Renal cortex interstitium (tissue), 11 donors: ENCODE measurements around the gene ECHDC3. TPM values are rescaled to one million over a fixed set of nuclear protein-coding genes. Genes with fewer than 3 reads are reported as not detected.
A peak's percentile ranks its signal among the peaks of the same experiment; 100 is the strongest.
"Not testable (repeated sequence)": the region's sequence is repeated elsewhere in the genome, so short reads cannot be mapped to it uniquely, and the experiment has no call there.

Experiments
- DNase-seq, 11 donors: peaks; one replicate each; pipeline ENCODE4 v3.0.0-alpha.2; 2013; ENCODE audit warnings: low read depth in 9 of 11, low spot score in 4 of 11; ENCODE audit errors: extremely low read depth in 1 of 11
- polyA plus RNA-seq, 3 donors: library from polyadenylated mRNA; unstranded; fragments of 120-200 nt; gene quantifications; one replicate each; pipeline ENCODE4 v1.2.1, GENCODE V29; 2013; ENCODE audit not compliant: insufficient read length in 3 of 3

ECHDC3 gene
- polyA plus RNA-seq, 3 donors = 9.3 to 21.4 (median 16.6) TPM

GRCh38 chr10:11708801-11709200 is 33.4 kb upstream of the ECHDC3 start:
- DNase-seq = not testable (repeated sequence)

- no peak for DNase-seq
Measured at GRCh38 chr10:11712744-11713143, 29.4 kb upstream of the ECHDC3 start.

DNA sequence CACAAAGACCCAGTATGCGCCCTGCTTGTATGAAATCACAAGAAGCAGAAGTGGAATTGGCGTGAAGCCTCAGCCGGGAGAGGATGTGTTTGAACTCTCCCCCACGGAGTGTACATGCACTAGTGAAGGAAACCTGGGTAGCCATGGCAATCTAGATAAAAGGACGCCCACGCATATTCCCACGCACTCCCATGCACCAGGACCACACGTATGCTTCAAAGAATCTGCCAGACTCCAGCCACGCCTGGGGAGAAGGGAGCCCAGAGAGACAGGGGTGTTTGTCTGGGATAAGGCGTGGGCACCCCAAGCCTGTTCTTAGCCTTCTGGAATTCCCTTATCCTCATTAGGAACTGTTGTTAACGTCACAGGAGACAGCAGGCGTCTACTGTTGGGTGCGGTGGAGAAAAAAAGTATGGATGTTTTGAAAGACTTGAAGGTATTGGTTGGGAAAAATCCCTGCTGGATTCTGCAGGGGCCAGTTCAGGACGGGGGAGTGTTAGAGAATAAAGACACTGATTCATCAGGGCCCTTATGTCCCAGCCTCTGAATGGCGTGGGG is 28.9 kb upstream of the ECHDC3 start:
- peak in 1 of 11 donors; percentile 20 for DNase-seq

DNA sequence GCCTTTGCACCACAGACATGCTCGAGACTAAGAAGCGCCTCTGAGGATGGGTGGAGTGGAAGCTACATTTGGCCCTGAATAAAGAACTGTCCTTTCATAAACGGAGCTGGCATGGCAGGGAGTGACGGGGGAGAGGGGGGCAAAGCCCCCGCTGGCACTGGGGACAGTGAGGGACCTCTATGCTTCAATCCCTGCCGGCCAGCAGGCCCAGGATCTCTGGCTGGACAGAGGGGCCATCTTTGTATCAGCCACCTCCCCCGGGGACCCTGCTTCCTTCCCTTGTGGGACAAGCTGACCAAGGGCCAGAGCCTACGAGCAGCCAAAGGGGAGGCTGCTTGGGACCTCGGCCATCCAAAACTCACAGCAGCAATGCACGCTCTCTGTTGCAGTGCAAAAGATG is 28.2 kb upstream of the ECHDC3 start:
- no peak for DNase-seq

DNA sequence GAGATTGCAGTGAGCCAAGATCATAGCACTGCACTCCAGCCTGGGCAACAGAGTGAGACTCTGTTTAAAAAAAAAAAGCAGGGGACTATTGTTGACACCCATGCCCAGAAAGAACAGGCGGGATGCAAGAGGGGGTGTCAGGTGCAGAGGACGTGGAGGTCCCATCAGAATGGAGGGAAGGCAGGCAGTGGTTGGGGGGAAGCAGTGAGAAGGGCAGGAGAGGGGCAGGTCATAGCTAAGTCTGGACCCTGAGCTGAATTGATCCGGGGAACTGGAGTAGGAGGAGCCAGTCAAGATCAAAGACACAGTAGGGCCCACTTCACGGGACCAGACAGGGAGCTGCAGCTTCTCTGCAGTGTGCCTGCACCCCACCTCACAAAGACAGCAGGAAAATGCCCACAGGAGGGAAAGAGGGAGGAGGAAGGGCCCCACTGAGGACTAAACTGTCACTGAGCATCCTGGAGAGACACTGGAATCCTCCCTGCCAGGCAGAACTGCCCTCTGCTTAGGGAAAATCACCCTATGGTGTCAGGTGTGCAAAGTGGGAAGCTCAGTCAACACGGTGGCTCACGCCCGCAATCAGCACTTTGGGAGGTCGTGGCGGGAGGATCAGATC is 27.3 kb upstream of the ECHDC3 start:
- no peak for DNase-seq

DNA sequence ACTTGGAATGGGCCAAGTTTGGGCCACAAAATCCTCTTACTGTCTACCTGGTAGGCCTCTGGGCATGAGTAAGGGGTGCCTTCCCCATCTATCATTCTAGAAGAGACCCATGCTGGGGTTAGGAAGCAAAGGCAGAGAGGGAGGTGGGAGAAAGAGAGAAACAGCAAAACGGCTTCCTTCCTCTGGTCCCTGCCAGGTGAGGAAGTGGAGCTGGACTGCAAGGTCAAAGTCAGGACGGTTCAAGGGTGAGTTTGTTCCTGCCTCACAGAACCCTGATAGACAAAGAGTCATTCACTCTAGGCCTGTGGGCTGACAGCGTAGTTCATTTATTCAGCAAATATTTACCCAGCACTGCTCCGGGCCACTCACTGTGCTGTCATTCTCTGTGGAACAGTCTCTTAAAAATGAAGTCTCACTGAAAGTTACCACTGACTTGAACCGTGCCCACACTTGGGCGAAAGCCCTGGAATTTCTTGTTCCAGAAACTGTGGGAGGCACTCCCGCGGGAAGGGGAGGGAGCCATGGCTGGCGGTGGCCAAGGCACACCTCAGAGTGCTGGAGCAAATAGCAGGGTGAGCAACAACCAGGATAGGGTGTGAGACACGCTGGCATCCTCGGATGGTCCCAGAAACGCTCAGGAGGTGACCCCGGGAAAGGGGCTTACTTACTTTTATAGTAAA is 26.2 kb upstream of the ECHDC3 start:
- DNase-seq = no peak

- no peak for DNase-seq
Measured at GRCh38 chr10:11716686-11717085, 25.5 kb upstream of the ECHDC3 start.

GRCh38 chr10:11719496-11720259 is 22.5 kb upstream of the ECHDC3 start:
- DNase-seq = no peak

DNA sequence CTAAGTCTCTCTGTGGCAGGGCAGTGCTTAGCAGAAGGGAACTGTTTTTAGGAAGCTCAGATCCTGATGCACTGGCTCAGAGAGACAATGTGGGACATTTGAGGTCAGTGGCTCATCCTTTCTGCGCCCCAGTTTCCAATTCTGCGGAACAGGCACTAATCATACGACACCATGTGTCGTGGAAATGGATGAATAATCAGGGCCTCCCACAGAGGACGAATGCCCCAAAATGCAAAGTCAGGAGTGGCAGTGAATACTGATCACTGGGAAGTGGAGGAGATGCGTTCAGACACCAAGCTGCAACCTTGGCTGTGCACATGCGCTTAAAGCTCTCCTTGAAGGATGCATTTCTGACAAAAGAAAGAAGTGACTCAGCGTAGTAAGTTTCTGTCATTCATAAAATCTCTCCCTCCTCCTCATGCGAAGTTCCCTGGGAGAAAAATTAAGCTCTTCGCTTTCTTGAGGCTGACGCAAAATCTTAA is 21.9 kb upstream of the ECHDC3 start:
- DNase-seq = no peak

DNA sequence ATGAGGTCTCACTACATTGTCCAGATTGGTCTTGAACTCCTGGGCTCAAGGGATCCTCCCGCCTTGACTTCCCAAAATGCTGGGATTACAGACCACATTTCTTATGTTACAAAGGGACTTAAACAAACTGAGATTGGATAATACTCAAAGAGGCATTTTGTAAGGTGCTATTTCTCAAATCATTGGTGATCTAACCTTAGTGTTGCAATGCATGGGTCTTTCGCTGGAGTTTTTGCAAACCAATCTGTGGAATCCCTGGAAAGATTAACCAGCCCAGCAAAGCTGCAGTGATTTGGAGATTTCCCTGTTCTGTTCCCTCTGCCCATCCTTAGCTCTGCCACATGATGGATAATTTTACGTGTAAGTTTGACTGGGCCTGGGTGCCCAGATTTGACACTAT is 20.4 kb upstream of the ECHDC3 start:
- no peak for DNase-seq

GRCh38 chr10:11723359-11723758 is 18.8 kb upstream of the ECHDC3 start:
- DNase-seq = no peak

DNA sequence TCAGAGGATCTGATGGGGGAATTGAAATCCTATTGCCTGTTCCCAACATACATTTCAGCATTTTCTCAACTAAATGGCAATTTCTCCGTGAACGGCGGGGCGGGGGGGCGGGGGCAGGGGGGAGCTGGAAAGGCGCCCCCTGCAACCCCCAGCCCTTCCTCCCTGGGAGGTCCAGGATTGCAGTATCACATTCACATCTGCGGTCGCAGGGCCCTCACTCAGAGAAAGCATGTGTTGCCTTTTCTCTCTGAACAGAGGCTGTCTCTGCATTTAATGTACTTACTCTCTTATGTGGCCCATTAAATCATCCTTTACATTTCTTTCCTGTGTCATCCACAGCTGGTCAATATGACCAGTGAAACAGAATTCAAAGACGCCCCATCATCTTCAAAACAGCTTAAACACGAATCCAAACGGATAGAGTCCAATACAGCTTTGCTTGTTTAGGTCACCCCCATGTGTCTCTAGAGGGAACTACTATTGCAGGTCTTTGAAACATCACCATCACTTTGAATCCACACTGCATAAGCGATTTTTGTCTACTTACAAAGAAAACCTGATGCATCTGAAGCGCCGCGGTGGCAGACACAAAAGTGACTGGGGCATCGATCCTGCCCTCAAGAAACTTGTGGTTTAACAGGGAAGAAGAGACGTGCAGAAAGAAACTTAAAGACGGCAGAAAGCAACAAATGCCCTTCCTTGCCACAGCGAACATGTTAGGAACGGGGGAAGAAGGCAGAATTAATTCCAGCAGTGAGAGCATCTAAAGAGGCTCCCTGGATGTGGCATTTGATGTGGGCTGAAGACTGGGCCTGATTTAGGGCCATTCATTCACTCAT is 17.0 kb upstream of the ECHDC3 start:
- DNase-seq = peak in 7 of 11 donors; percentile 33 to 55 (median 45)

DNA sequence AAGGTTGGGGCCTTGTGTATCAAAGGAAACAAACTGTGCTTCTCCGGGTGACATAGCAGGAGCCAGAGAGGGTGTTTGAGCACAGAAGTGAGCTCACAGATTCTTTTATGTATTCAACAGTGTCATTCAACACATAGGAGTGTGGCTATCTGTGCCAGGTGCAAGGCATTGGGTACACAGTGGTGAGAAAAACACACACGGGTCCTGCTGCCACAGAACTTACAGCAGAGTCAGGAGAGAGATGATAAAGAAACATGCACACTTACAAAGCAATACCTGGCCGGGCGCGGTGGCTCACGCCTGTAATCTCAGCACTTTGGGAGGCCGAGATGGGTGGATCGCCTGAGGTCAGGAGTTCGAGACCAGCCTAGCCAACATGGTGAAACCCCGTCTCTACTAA is 16.3 kb upstream of the ECHDC3 start:
- no peak for DNase-seq

DNA sequence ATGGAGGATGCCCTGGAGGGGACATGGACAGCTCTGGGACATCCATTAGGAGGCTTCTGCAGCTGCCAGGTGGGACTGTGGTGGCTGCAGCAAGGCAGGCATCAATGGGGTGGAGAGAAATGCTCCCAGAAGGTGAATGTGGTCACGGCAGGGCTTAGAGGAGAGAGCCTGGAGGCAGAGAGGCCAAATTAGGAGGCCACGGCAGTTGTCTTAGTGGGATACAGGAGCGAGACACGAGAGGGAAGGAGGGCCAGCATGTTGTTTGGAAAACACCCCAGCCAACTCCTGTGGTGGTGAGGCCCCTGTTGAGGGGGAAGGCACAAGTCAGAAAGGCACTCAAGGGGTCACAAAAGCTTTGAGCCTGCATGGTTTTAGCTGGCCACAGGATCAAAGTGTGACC is 14.6 kb upstream of the ECHDC3 start:
- no peak for DNase-seq

GRCh38 chr10:11728353-11728752 is 13.8 kb upstream of the ECHDC3 start:
- DNase-seq = no peak

DNA sequence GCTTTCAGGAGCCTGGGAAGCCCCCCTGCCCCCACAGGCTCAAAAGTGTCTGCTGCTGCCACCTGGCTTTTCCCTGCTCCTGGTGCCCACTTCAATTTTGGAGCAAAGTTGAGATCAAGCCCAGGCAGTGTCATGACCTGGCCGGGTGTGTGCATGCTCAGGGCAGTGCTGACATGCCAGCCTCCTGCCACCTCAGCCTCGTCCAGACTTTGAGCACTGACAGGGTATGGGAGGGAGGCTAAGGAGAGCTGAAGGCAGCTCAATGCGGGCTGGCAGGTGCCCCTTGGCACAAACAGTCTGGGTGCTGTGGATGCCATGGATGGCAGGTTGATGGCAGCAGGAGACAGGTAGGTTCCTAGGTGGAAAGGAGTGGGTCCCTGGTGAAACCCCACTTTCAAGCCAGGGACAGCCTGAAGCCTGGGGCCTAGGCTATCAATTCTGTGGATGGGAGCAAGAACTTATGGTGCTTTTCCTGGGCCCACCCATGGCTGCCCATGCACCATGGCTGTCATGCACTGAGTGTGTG is 12.3 kb upstream of the ECHDC3 start:
- DNase-seq = no peak

- DNase-seq = no peak
Measured at GRCh38 chr10:11730779-11731178, 11.4 kb upstream of the ECHDC3 start.

DNA sequence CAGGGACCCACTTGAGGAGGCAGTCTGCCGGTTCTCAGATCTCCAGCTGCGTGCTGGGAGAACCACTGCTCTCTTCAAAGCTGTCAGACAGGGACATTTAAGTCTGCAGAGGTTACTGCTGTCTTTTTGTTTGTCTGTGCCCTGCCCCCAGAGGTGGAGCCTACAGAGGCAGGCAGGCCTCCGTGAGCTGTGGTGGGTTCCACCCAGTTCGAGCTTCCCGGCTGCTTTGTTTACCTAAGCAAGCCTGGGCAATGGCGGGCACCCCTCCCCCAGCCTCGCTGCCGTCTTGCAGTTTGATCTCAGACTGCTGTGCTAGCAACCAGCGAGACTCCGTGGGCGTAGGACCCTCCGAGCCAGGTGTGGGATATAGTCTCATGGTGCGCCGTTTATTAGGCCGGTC is 5.4 kb upstream of the ECHDC3 start:
- DNase-seq = not testable (repeated sequence)
